PC-9 (cell line): Measurements from ENCODE around the gene ARL4A. TPM values are rescaled to one million over a fixed set of nuclear protein-coding genes. Genes with fewer than 3 reads are reported as not detected.
"Not testable (repeated sequence)": the region's sequence is repeated elsewhere in the genome, so short reads cannot be mapped to it uniquely, and the experiment has no call there.

Source experiments
- BruUV-seq: library from RNA; stranded (reverse); fragments of 400-500 nt; replicated peaks from 2 replicates; lab custom pipeline; 2021; lab: Mats Ljungman, UMichigan
- CTCF ChIA-PET: fragments of 300-600 bp; sonication (Branson Sonifier 250); formaldehyde crosslinking; loops from one replicate; lab custom pipeline; 2022; ENCODE audit warnings: antibody characterized with exemption; lab: Charles Lee
- POLR2A ChIA-PET: fragments of 300-600 bp; sonication (Branson Sonifier 250); formaldehyde crosslinking; loops from one replicate; lab custom pipeline; 2022; ENCODE audit warnings: antibody characterized with exemption; ENCODE audit not compliant: unreplicated experiment; lab: Charles Lee
- DNase-seq, 2 experiments: peaks; one replicate each; pipeline versions ENCODE4 v3.0.0 to v3.0.0-alpha.2; 2015 to 2022; ENCODE audit warnings: mixed read lengths in 1 of 2
- H2AFZ ChIP-seq: fragments of 200-600 bp; sonication (generic); 2 replicates; pipeline ENCODE4 v1.8.1; 2017; ENCODE audit warnings: antibody characterized with exemption
- H3F3A ChIP-seq: fragments of 200-600 bp; sonication (generic); 2 replicates; pipeline ENCODE4 v1.8.1; 2017; ENCODE audit warnings: antibody characterized with exemption, mild to moderate bottlenecking, low read depth; ENCODE audit not compliant: insufficient read depth
- H3K27ac ChIP-seq: fragments of 200-600 bp; sonication (generic); 2 replicates; pipeline ENCODE4 v1.6.1; 2016; ENCODE audit warnings: mixed run types
- H3K27me3 ChIP-seq: fragments of 200-600 bp; sonication (generic); 2 replicates; pipeline ENCODE4 v1.6.1; 2016; ENCODE audit warnings: low read depth, mixed run types; ENCODE audit not compliant: insufficient read depth
- H3K36me3 ChIP-seq: fragments of 200-600 bp; sonication (generic); 2 replicates; pipeline ENCODE4 v1.6.1; 2016; ENCODE audit warnings: low read depth, mixed run types
- H3K4me1 ChIP-seq: fragments of 200-600 bp; sonication (generic); replicated peaks from 2 replicates; pipeline ENCODE4 v1.6.1; 2016; ENCODE audit warnings: mixed run types; ENCODE audit not compliant: insufficient read depth
- H3K4me2 ChIP-seq: fragments of 200-600 bp; sonication (generic); 2 replicates; pipeline ENCODE4 v1.6.1; 2017; ENCODE audit warnings: mixed run types
- H3K4me3 ChIP-seq: fragments of 200-600 bp; sonication (generic); 2 replicates; pipeline ENCODE4 v1.6.1; 2016; ENCODE audit warnings: mixed run types
- H3K79me2 ChIP-seq: fragments of 200-600 bp; sonication (generic); 2 replicates; pipeline ENCODE4 v1.6.1; 2017; ENCODE audit warnings: low read depth, mixed run types
- H3K9me2 ChIP-seq: fragments of 200-600 bp; sonication (generic); 2 replicates; pipeline ENCODE4 v1.8.1; 2017; ENCODE audit warnings: mild to moderate bottlenecking; ENCODE audit not compliant: insufficient read depth
- H3K9me3 ChIP-seq: fragments of 200-600 bp; sonication (generic); 2 replicates; pipeline ENCODE4 v1.8.1; 2016; ENCODE audit warnings: low read depth; ENCODE audit not compliant: insufficient read depth
- H4K20me1 ChIP-seq: fragments of 200-600 bp; sonication (generic); 2 replicates; pipeline ENCODE4 v1.8.1; 2017; ENCODE audit not compliant: insufficient read depth
- CTCF ChIP-seq: fragments of 200-600 bp; sonication (generic); conservative IDR thresholded peaks from 2 replicates; pipeline ENCODE4 v1.6.1; 2017; ENCODE audit warnings: mixed run types, antibody characterized with exemption, mild to moderate bottlenecking, moderate library complexity
- EZH2 ChIP-seq: fragments of 200-600 bp; sonication (generic); IDR thresholded peaks from 2 replicates; pipeline ENCODE4 v1.8.0; 2017; ENCODE audit warnings: antibody characterized with exemption, low read depth
- intact Hi-C: fragments of 100-400 bp; cut with micrococcal nuclease; formaldehyde crosslinking; loops from one replicate; pipeline ENCODE4 v1.10.0; 2022; ENCODE audit not compliant: unreplicated experiment
- total RNA-seq: library from RNA; stranded (reverse); gene quantifications from 2 replicates; pipeline ENCODE4 v1.2.3, GENCODE V29; 2021

ARL4A gene
- total RNA-seq, 1 experiment from 2014 or later, result 17.9 TPM

- H3K27me3 ChIP-seq, result no peaks in the 10 kb centered on the region
- no peak for TF ChIP-seq CTCF
- TF ChIP-seq EZH2, result no peak
- DNase-seq, result no peak
Observed at GRCh38 chr7:12653518-12653917, 33.9 kb upstream of the ARL4A start.

GRCh38 chr7:12655161-12655560 lies 32.3 kb upstream of the ARL4A start:
- Histone ChIP-seq H3K4me3 (no peak overlapping the region), H3K36me3 (no peaks in the 10 kb centered on the region), H3K79me2 (no peaks in the 10 kb centered on the region), H3K4me2 (no peak overlapping the region), H3K9me3 (no peaks in the 10 kb centered on the region; the same call in 1 of the 2 replicates), H3K4me1 (peaks cover 2% of the 10 kb centered on the region), H2AFZ (no peak overlapping the region), H3K27ac (no peak overlapping the region), H4K20me1 (no peaks in the 10 kb centered on the region), H3K9me2 (no peaks in the 10 kb centered on the region), H3F3A (no peaks in the 10 kb centered on the region), H3K27me3 (no peaks in the 10 kb centered on the region)
- no TSS peak for BruUV-seq
- intact Hi-C loops, result no loop called here
- no peak for DNase-seq
- CTCF ChIA-PET, result no interaction called here
- POLR2A ChIA-PET, result no interaction called here
- TF ChIP-seq EZH2 (no peak), CTCF (no peak)

More at GRCh38 chr7:12653518-12653917, 33.9 kb upstream of the ARL4A start:
- H3K36me3 ChIP-seq, result no peaks in the 10 kb centered on the region
- H3K79me2 ChIP-seq, result no peaks in the 10 kb centered on the region
- intact Hi-C loops, result no loop called here
- CTCF ChIA-PET, result no interaction called here
- BruUV-seq, result no TSS peak
- no peak overlapping the region for H3K4me2 ChIP-seq
- H3K27ac ChIP-seq, result no peak overlapping the region
- POLR2A ChIA-PET, result no interaction called here
- H3K4me1 ChIP-seq, result peaks cover 14% of the 10 kb centered on the region
- H3K9me3 ChIP-seq, result no peaks in the 10 kb centered on the region; the same call in 1 of the 2 replicates
- 0 out of 2 replicates have a peak, but pooled peaks cover under 1% of the 10 kb centered on the region for H3F3A ChIP-seq
- H3K9me2 ChIP-seq, result no peaks in the 10 kb centered on the region
- H3K4me3 ChIP-seq, result no peak overlapping the region
- H4K20me1 ChIP-seq, result no peaks in the 10 kb centered on the region
- no peak overlapping the region for H2AFZ ChIP-seq

GRCh38 chr7:12660423-12660822 lies 27.0 kb upstream of the ARL4A start:
- H3K79me2 ChIP-seq, H3K36me3 ChIP-seq, POLR2A ChIA-PET, H3K9me3 ChIP-seq, H3K9me2 ChIP-seq, H4K20me1 ChIP-seq, BruUV-seq, H3K27me3 ChIP-seq, H3F3A ChIP-seq, CTCF ChIA-PET: not testable (repeated sequence)
- DNase-seq, result peak; percentile 89 to 90
- peak overlapping the region; percentile 71 for H2AFZ ChIP-seq
- peak overlapping the region; percentile 71 for H3K4me2 ChIP-seq
- H3K27ac ChIP-seq, result peak overlapping the region; percentile 47
- intact Hi-C loops, result loop anchor here (1.0 kb wide), 2 partner anchors 11 to 26 kb away; no protein-coding TSS in a partner anchor
- peak overlapping the region; percentile 42; the same call in 1 of the 2 replicates for H3K4me3 ChIP-seq
- peaks cover 20% of the 10 kb centered on the region for H3K4me1 ChIP-seq

GRCh38 chr7:12660986-12661385 lies 26.4 kb upstream of the ARL4A start:
- H3K4me2 ChIP-seq, result peak overlapping the region; percentile 71
- H4K20me1 ChIP-seq, POLR2A ChIA-PET, H3K36me3 ChIP-seq, H3K9me2 ChIP-seq, DNase-seq, H3K79me2 ChIP-seq, H3F3A ChIP-seq, H3K27me3 ChIP-seq, CTCF ChIA-PET, H3K9me3 ChIP-seq: not testable (repeated sequence)
- intact Hi-C loops, result loop anchor here (1.0 kb wide), 2 partner anchors 12 to 25 kb away; no protein-coding TSS in a partner anchor
- peak overlapping the region; percentile 71 for H2AFZ ChIP-seq
- H3K27ac ChIP-seq, result peak overlapping the region; percentile 47
- peaks cover 20% of the 10 kb centered on the region for H3K4me1 ChIP-seq
- TSS peak; percentile 94 for BruUV-seq
- peak overlapping the region; percentile 42; the same call in 1 of the 2 replicates for H3K4me3 ChIP-seq
